ENCODE results near the gene USP47.

DNA sequence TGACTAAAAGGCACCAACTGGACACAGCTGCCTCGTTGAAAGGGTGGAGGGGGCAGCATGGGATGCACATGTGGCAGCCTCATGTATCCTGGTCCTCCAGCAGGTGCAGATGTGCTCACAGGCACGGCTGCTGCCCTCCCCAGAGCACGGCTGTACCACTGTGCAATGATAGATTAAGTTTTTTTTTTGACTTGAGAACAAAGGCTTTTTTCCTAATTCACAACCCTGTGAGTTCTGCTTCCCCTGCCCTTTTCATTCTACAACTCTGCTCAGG is 155.2 kb downstream of the USP47 start:
- TF ChIP-seq, protein P1, sequence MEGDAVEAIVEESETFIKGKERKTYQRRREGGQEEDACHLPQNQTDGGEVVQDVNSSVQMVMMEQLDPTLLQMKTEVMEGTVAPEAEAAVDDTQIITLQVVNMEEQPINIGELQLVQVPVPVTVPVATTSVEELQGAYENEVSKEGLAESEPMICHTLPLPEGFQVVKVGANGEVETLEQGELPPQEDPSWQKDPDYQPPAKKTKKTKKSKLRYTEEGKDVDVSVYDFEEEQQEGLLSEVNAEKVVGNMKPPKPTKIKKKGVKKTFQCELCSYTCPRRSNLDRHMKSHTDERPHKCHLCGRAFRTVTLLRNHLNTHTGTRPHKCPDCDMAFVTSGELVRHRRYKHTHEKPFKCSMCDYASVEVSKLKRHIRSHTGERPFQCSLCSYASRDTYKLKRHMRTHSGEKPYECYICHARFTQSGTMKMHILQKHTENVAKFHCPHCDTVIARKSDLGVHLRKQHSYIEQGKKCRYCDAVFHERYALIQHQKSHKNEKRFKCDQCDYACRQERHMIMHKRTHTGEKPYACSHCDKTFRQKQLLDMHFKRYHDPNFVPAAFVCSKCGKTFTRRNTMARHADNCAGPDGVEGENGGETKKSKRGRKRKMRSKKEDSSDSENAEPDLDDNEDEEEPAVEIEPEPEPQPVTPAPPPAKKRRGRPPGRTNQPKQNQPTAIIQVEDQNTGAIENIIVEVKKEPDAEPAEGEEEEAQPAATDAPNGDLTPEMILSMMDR (conservative IDR thresholded peaks at IDR 0.05): no peak
- no peak for TF ChIP-seq EZH2 (IDR thresholded peaks at IDR 0.05; ENCODE audit: low read depth)

Data from PC-9 (cell line).